Right lobe of liver (tissue), 6 donors: ENCODE measurements around the gene STOX2. TPM values are rescaled to one million over a fixed set of nuclear protein-coding genes. Genes with fewer than 3 reads are reported as not detected.

Experiments
- ATAC-seq, 4 donors: fragments of 200-7000 bp; cut with Tn5 transposase; one replicate each; pipeline ENCODE4 v1.9.1; 2020; ENCODE audit warnings: mild to moderate bottlenecking in 4 of 4, moderate library complexity in 4 of 4
- DNase-seq, 3 donors: peaks; one replicate each; pipeline ENCODE4 v3.0.0-alpha.2; 2020
- H3K27ac ChIP-seq, 3 donors: fragments of 200-600 bp; one replicate each; pipeline ENCODE4 v1.8.0; 2022
- H3K27me3 ChIP-seq, 2 donors: fragments of 200-600 bp; one replicate each; pipeline ENCODE4 v1.8.0; 2022
- H3K36me3 ChIP-seq, 4 donors: fragments of 200-600 bp; sonication (generic) in 1 of 4; one replicate each; pipeline versions ENCODE4 v1.5.1 to v1.8.0; 2017 to 2022; ENCODE audit warnings: control low read depth in 1 of 4
- H3K4me1 ChIP-seq, 4 donors: fragments of 200-600 bp; sonication (generic) in 1 of 4; one replicate each; pipeline versions ENCODE4 v1.5.1 to v1.8.0; 2017 to 2022; ENCODE audit warnings: control low read depth in 1 of 4
- H3K4me3 ChIP-seq, 3 donors: fragments of 200-600 bp; one replicate each; pipeline ENCODE4 v1.8.0; 2022
- H3K9me3 ChIP-seq, 4 donors: fragments of 200-600 bp; sonication (generic) in 1 of 4; one replicate each; pipeline versions ENCODE4 v1.5.1 to v1.8.0; 2017 to 2022; ENCODE audit warnings: control low read depth in 1 of 4
- CTCF ChIP-seq, 4 donors: fragments of 200-600 bp in 3 of 4; fragments of 450-650 bp in 1 of 4; IDR thresholded peaks; one replicate each; pipeline versions ENCODE4 v1.5.1 to v1.8.0; 2016 to 2022; ENCODE audit warnings: antibody characterized with exemption in 4 of 4, mild to moderate bottlenecking in 2 of 4
- POLR2A ChIP-seq: fragments of 450-650 bp; IDR thresholded peaks from one replicate; pipeline ENCODE4 v1.6.1; 2017; ENCODE audit warnings: antibody characterized with exemption, mild to moderate bottlenecking
- WGBS: methylation state at CpG from one replicate; pipeline ENCODE4 v1.1.6; 2018; ENCODE audit warnings: low coverage, low lambda C conversion rate; ENCODE audit not compliant: insufficient coverage; ENCODE audit errors: missing lambda C conversion rate; 5-methylcytosine and 5-hydroxymethylcytosine counted together
- intact Hi-C, 2 donors: fragments of 100-400 bp; cut with DNase I; formaldehyde crosslinking; loops; one replicate each; pipeline versions ENCODE4 v1.11.2 to v1.14.1; 2022
- total RNA-seq, 6 experiments: library from RNA; depleted of rRNA in 2 of 6; stranded (reverse); fragments of >200 nt in 2 of 6; fragmentation: NEBNext Ultra II Directional in 3 of 6; extraction: Animal tissue kit (Norgen Biotek cat#: 25700) in 3 of 6; gene quantifications; one replicate each; pipeline versions ENCODE4 v1.1.0 to v1.2.4, GENCODE V29; 2016 to 2023
- donor health status: DM: no; HTN: yes; CAD: no.
- donor health status: DM: no; HTN: no; CAD: no.
- donor health status: DM: no; HTN: no; CAD: no.
- donor health status: DM: no; HTN: yes; CAD: no.
- donor health status: DM: no; HTN: yes; CAD: no.

Gene STOX2
- total RNA-seq, 6 experiments from 2014 or later = 1.9 to 5.1 (median 3.2) TPM

- no peak for DNase-seq
- no peak for ATAC-seq
- no peaks in the 10 kb centered on the region for H3K9me3 ChIP-seq
- H3K4me3 ChIP-seq = no peak overlapping the region
- WGBS = 58% methylated on average over 4 of the region's 8 CpGs
- H3K36me3 ChIP-seq = no peaks in the 10 kb centered on the region
- intact Hi-C loops = no loop called here
- H3K27ac ChIP-seq = no peak overlapping the region
- TF ChIP-seq CTCF (IDR thresholded peaks at IDR 0.05) = no peak
- no peaks in the 10 kb centered on the region for H3K4me1 ChIP-seq
- H3K27me3 ChIP-seq = no peaks in the 10 kb centered on the region
These were observed 54.9 kb downstream of the STOX2 start for GRCh38 chr4:183960046-183960420.

- 79% methylated on average over 12 of the region's 12 CpGs for WGBS
- H3K27me3 ChIP-seq = no peaks in the 10 kb centered on the region
- H3K27ac ChIP-seq = no peak overlapping the region
- intact Hi-C loops = no loop called here
- ATAC-seq = no peak
- no peaks in the 10 kb centered on the region for H3K9me3 ChIP-seq
- DNase-seq = no peak
- no peaks in the 10 kb centered on the region for H3K36me3 ChIP-seq
- H3K4me1 ChIP-seq = no peaks in the 10 kb centered on the region
- no peak overlapping the region for H3K4me3 ChIP-seq
- no peak for TF ChIP-seq POLR2A
- no peak for TF ChIP-seq CTCF (IDR thresholded peaks at IDR 0.05)
These were observed 55.9 kb downstream of the STOX2 start for GRCh38 chr4:183960962-183961541.

- no peak for TF ChIP-seq CTCF (IDR thresholded peaks at IDR 0.05)
- TF ChIP-seq POLR2A = no peak
- DNase-seq = no peak
These were observed 56.7 kb downstream of the STOX2 start for GRCh38 chr4:183961795-183962194.

GRCh38 chr4:183962419-183962818, 57.3 kb downstream of the STOX2 start:
- no peak overlapping the region for H3K4me3 ChIP-seq
- H3K36me3 ChIP-seq = no peaks in the 10 kb centered on the region
- intact Hi-C loops = no loop called here
- WGBS = 70% methylated on average over 2 of the region's 2 CpGs
- ATAC-seq = no peak
- H3K27ac ChIP-seq = no peak overlapping the region
- H3K9me3 ChIP-seq = no peaks in the 10 kb centered on the region
- TF ChIP-seq POLR2A (no peak), CTCF (IDR thresholded peaks at IDR 0.05) (no peak)
- no peaks in the 10 kb centered on the region for H3K4me1 ChIP-seq
- no peak for DNase-seq
- no peaks in the 10 kb centered on the region for H3K27me3 ChIP-seq

More at GRCh38 chr4:183961795-183962194, 56.7 kb downstream of the STOX2 start:
- no peaks in the 10 kb centered on the region for H3K27me3 ChIP-seq
- no peak overlapping the region for H3K4me3 ChIP-seq
- no peaks in the 10 kb centered on the region for H3K4me1 ChIP-seq
- no peaks in the 10 kb centered on the region for H3K36me3 ChIP-seq
- H3K27ac ChIP-seq = no peak overlapping the region
- H3K9me3 ChIP-seq = no peaks in the 10 kb centered on the region
- 25% methylated on average over 1 of the region's 1 CpG for WGBS
- intact Hi-C loops = no loop called here
- ATAC-seq = no peak

GRCh38 chr4:183966371-183966770, 61.3 kb downstream of the STOX2 start:
- Histone ChIP-seq H3K9me3 (no peaks in the 10 kb centered on the region), H3K4me3 (no peak overlapping the region), H3K27ac (no peak overlapping the region), H3K27me3 (no peaks in the 10 kb centered on the region), H3K4me1 (no peaks in the 10 kb centered on the region), H3K36me3 (no peaks in the 10 kb centered on the region)
- intact Hi-C loops = no loop called here
- TF ChIP-seq POLR2A = no peak
- no peak for TF ChIP-seq CTCF (IDR thresholded peaks at IDR 0.05)
- 89% methylated on average over 4 of the region's 8 CpGs for WGBS
- no peak for DNase-seq
- ATAC-seq = no peak
